Heart right ventricle (tissue), 16 donors: ENCODE results near the gene LRFN4. TPM values are rescaled to one million over a fixed set of nuclear protein-coding genes. Genes with fewer than 3 reads are reported as not detected.

Experiments used
- ATAC-seq, 8 donors: fragments of 200-7000 bp; cut with Tn5 transposase; one replicate each; pipeline ENCODE4 v1.9.1; 2020; ENCODE audit warnings: mild to moderate bottlenecking in 8 of 8, moderate library complexity in 8 of 8, moderate number of reproducible peaks in 1 of 8
- DNase-seq, 2 donors: peaks; one replicate each; pipeline ENCODE4 v3.0.0-alpha.2; 2020
- H3K27ac ChIP-seq, 10 donors: fragments of 200-600 bp; sonication (generic) in 2 of 10; one replicate each; pipeline versions ENCODE4 v1.5.0 to v1.8.0; 2020 to 2022; ENCODE audit warnings: mild to moderate bottlenecking in 3 of 10
- H3K27me3 ChIP-seq, 7 donors: fragments of 200-600 bp; one replicate each; pipeline ENCODE4 v1.8.0; 2021 to 2022; ENCODE audit warnings: mild to moderate bottlenecking in 2 of 7
- H3K36me3 ChIP-seq, 9 donors: fragments of 200-600 bp; sonication (generic) in 1 of 9; one replicate each; pipeline versions ENCODE4 v1.5.0 to v1.8.0; 2020 to 2022; ENCODE audit warnings: mild to moderate bottlenecking in 2 of 9
- H3K4me1 ChIP-seq, 9 donors: fragments of 200-600 bp; sonication (generic) in 1 of 9; one replicate each; pipeline versions ENCODE4 v1.5.0 to v1.8.0; 2020 to 2022; ENCODE audit warnings: mild to moderate bottlenecking in 4 of 9
- H3K4me3 ChIP-seq, 10 donors: fragments of 200-600 bp; sonication (generic) in 2 of 10; one replicate each; pipeline versions ENCODE4 v1.5.0 to v1.8.0; 2020 to 2022; ENCODE audit warnings: mild to moderate bottlenecking in 7 of 10, moderate library complexity in 2 of 10
- H3K9me3 ChIP-seq, 11 donors: fragments of 200-600 bp in 10 of 11; sonication (generic) in 2 of 11; one replicate each; pipeline versions ENCODE4 v1.5.0 to v1.8.0; 2013 to 2022; ENCODE audit warnings: mild to moderate bottlenecking in 2 of 11, control low read depth in 1 of 11, moderate library complexity in 1 of 11
- WGBS, 2 donors: extraction: QIAGEN DNeasy Blood & Tissue Kit; methylation state at CpG; one replicate each; pipeline ENCODE4 v1.1.7; 2013; ENCODE audit warnings: inconsistent platforms in 1 of 2; 5-methylcytosine and 5-hydroxymethylcytosine counted together
- intact Hi-C, 10 donors: fragments of 100-400 bp; cut with DNase I; formaldehyde crosslinking; loops; one replicate each; pipeline versions ENCODE4 v1.11.1 to v1.14.2; 2022
- polyA plus RNA-seq, 2 donors: library from polyadenylated mRNA; stranded (reverse); fragments of 200-250 nt; gene quantifications; one replicate each; pipeline ENCODE4 v1.2.3, GENCODE V29; 2013
- total RNA-seq, 10 donors: library from RNA; stranded (reverse); fragmentation: NEBNext Ultra II Directional in 3 of 10; extraction: Animal tissue kit (Norgen Biotek cat#: 25700) in 3 of 10; gene quantifications; one replicate each; pipeline versions ENCODE4 v1.2.1 to v1.2.4, GENCODE V29; 2021 to 2023
- TF ChIP-seq, protein P1 (sequence below), 9 donors: fragments of 200-600 bp; sonication (generic) in 2 of 9; IDR thresholded peaks; one replicate each; pipeline versions ENCODE4 v1.5.0 to v1.8.0; 2021 to 2022; ENCODE audit warnings: antibody characterized with exemption in 9 of 9, mild to moderate bottlenecking in 5 of 9, moderate library complexity in 1 of 9
- donor health status: Arrhythmogenic right ventricular cardiomyopathy.
- donor health status: ischemic (EF 13 %, LVEDD 7.1; RV severe dilation, severe dysfunction).
- donor health status: healthy with polysubstance abuse.
- donor health status: DM: no; HTN: yes; CAD: no.
- donor health status: DM: no; HTN: no; CAD: no.
- donor health status: ischemic (EF 25% LVEDD 6.9; RV normal size, moderate dysfunction).
- donor health status: ischemic (EF 25% LVEDD 5.7; RV mildly dilated, moderate dysfunction).
- donor health status: healthy.
- donor health status: DM: yes; HTN: yes; CAD: no.
- donor health status: Ischemic cardiomyopathy.
- donor health status: ischemic (EF 35%, LVEDD 5.7; RV mildly dilated, moderate dysfunction).
- donor health status: nonischemic (EF 11% LVEDD 7.7; RV severe dilation, severe dysfunction).
- donor health status: DM: yes; HTN: yes; CAD: no.
- donor health status: PGD.
- donor health status: ischemic (EF 29% LVEDD 5.4; RV normal size, mild dysfunction).
- donor health status: nonischemic (EF 23%, LVEDD 6.1; RV moderate dilation, normal function).

Gene LRFN4
- total and polyA plus RNA-seq, 12 donors = 9.1 to 33.1 (median 13.9) TPM

DNA sequence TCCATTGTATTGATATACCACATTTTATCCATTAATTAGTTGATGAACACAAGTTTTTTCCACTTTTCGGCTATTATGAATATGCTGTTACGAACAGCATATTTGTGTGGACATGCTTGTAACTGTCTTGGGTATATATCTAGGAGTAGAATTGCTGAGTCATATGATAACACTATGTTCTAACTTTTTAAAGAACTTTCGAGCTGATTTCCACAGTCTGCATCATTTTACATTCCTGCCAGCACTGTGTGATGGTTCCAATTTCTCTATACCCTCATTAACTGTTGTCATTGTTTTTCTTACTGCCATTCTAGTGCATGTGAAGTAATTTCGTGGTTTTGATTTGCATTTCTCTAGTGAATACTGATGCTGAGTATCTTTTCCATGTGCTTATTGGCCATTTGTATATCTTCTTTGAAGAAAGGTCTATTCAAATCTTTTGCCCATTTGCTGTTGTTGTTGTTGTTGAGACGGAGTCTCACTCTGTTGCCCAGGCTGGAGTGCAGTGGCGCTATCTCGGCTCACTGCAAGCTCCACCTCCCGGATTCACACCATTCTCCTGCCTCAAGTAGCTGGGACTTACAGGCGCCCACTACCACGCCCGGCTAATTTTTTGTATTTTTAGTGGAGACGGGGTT, 21.0 kb upstream of the LRFN4 start:
- no peaks in the 10 kb centered on the region for H3K9me3 ChIP-seq
- DNase-seq = no peak
- H3K36me3 ChIP-seq = peaks cover 0 to 29% (median 0%) of the 10 kb centered on the region in 9 donors
- intact Hi-C loops = loop anchor here in 9 of 10 donors (2.0 to 10.0 kb wide), 6 partner anchors 141 to 431 kb away; no protein-coding TSS in a partner anchor
- H3K4me3 ChIP-seq = no peak overlapping the region
- H3K27me3 ChIP-seq = no peaks in the 10 kb centered on the region
- no peak overlapping the region for H3K27ac ChIP-seq
- no peak for ATAC-seq
- TF ChIP-seq, protein P1, sequence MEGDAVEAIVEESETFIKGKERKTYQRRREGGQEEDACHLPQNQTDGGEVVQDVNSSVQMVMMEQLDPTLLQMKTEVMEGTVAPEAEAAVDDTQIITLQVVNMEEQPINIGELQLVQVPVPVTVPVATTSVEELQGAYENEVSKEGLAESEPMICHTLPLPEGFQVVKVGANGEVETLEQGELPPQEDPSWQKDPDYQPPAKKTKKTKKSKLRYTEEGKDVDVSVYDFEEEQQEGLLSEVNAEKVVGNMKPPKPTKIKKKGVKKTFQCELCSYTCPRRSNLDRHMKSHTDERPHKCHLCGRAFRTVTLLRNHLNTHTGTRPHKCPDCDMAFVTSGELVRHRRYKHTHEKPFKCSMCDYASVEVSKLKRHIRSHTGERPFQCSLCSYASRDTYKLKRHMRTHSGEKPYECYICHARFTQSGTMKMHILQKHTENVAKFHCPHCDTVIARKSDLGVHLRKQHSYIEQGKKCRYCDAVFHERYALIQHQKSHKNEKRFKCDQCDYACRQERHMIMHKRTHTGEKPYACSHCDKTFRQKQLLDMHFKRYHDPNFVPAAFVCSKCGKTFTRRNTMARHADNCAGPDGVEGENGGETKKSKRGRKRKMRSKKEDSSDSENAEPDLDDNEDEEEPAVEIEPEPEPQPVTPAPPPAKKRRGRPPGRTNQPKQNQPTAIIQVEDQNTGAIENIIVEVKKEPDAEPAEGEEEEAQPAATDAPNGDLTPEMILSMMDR (IDR thresholded peaks at IDR 0.05) = no peak
- WGBS, 2 donors = 90% methylated on average over 12 of the region's 12 CpGs
- H3K4me1 ChIP-seq = peaks cover 0 to 8% (median 0%) of the 10 kb centered on the region in 9 donors

DNA sequence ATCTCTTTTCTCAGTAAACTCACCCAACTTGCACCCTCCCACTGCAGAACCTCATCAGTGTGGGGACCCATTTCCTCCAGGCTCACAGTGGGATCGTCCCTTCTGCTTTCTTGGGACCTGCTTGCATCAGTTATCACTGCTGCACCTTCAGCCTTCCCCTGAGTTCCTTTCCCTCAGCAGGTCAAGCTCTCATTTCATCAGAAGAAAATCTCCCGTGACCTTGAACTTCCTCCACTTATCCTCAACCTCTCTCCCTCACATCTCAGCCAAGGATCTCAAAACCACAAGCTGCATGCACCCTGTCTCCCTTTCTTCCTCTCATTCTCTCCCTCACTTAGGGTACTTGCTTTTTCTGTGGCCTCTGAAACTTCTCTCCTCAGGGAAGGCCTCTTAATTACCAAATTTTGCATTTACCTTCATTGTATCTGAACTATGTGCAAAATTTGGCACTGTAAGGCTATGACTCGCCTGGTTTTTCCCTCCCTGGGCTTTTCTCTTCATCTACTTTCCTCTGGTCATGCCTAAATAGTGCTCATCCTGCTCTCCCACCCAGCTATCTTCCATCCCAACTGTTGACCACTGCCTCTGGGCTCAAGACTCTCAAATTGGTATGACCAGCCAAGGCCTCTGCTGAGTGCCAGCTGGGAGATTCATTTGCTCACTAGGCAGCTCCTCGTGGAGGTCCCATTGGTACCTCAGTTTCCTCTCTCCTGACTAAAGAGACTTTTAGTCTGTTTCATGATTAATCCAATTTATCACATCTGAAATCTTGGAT, 16.4 kb upstream of the LRFN4 start:
- H3K27me3 ChIP-seq = no peaks in the 10 kb centered on the region
- no peaks in the 10 kb centered on the region for H3K9me3 ChIP-seq
- no peak overlapping the region for H3K4me3 ChIP-seq
- DNase-seq (no peak), ATAC-seq (no peak)
- 88% methylated on average over 4 of the region's 4 CpGs for WGBS, 2 donors
- H3K27ac ChIP-seq = no peak overlapping the region
- H3K36me3 ChIP-seq = peaks cover 0 to 38% (median 0%) of the 10 kb centered on the region in 9 donors
- TF ChIP-seq, protein P1 (IDR thresholded peaks at IDR 0.05) = no peak
- peaks cover 9 to 41% (median 24%) of the 10 kb centered on the region in 9 donors for H3K4me1 ChIP-seq
- intact Hi-C loops = loop anchor here in 1 of 10 donors (10.0 kb wide), 1 partner anchor 266 kb away; no protein-coding TSS in a partner anchor

DNA sequence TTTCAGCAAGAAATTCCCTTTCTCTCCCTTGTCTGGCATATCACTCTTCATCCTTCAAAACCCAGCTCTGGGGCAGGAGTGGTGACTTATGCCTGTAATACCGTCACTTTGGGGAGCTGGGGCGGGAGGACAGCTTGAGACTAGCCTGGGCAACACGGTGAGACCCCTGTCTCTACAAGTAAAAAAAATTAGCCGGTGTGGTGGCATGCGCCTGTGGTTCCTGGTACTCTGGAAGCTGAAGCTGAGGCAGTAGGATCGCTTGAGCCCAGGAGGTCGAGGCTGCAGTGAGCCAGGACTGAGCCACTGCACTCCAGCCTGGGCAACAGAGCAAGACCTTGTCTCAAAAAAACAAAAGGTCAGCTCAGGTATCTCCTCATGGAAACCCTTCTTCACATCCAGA, 15.0 kb upstream of the LRFN4 start:
- Histone ChIP-seq H3K27me3 (no peaks in the 10 kb centered on the region), H3K9me3 (no peaks in the 10 kb centered on the region), H3K27ac (peak overlapping the region in 1 of 10 donors; percentile 97), H3K36me3 (peaks cover 0 to 51% (median 0%) of the 10 kb centered on the region in 9 donors), H3K4me1 (peaks cover 9 to 41% (median 24%) of the 10 kb centered on the region in 9 donors), H3K4me3 (peak overlapping the region in 7 of 10 donors; percentile 85 to 100 (median 92))
- 91 to 92% methylated on average over 7 of the region's 7 CpGs for WGBS, 2 donors
- intact Hi-C loops = loop anchor here in 1 of 10 donors (10.0 kb wide), 1 partner anchor 267 kb away; no protein-coding TSS in a partner anchor
- TF ChIP-seq, protein P1 (IDR thresholded peaks at IDR 0.05) = no peak
- DNase-seq (no peak), ATAC-seq (no peak)

DNA sequence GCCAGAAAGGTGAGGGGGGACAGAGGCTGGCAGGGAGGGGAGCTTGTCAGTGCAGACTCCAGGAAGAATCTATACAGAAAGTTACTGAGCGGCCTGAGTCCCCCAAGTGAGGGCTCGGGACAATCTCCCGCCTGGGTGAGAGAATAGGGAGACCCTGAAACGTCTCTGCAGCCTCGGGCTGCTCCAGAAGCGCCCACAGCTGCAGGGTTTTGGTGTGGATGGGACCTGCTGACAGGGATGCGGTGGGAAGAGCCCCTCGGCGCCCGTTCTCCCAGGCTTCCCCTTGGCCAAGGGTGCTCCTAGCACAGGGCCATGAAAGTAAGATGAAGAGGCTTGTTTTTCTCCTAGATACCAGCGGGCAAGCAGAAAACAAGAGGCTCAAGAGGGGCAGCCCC, 14.4 kb upstream of the LRFN4 start:
- TF ChIP-seq, protein P1 (IDR thresholded peaks at IDR 0.05) = no peak
- intact Hi-C loops = loop anchor here in 1 of 10 donors (10.0 kb wide), 1 partner anchor 268 kb away; no protein-coding TSS in a partner anchor
- peak in 1 of 8 donors; percentile 23 for ATAC-seq
- H3K9me3 ChIP-seq = no peaks in the 10 kb centered on the region
- peak overlapping the region; percentile 88 to 100 (median 97) for H3K27ac ChIP-seq
- peaks cover 9 to 41% (median 24%) of the 10 kb centered on the region in 9 donors for H3K4me1 ChIP-seq
- peak overlapping the region; percentile 85 to 100 (median 91) for H3K4me3 ChIP-seq
- H3K36me3 ChIP-seq = peaks cover 0 to 53% (median 2%) of the 10 kb centered on the region in 9 donors
- no peak for DNase-seq
- H3K27me3 ChIP-seq = no peaks in the 10 kb centered on the region
- WGBS, 2 donors = 1 to 2% methylated on average over 11 of the region's 11 CpGs
